ENCODE measurements around the gene ZNF385A.

Gene ZNF385A

DNA sequence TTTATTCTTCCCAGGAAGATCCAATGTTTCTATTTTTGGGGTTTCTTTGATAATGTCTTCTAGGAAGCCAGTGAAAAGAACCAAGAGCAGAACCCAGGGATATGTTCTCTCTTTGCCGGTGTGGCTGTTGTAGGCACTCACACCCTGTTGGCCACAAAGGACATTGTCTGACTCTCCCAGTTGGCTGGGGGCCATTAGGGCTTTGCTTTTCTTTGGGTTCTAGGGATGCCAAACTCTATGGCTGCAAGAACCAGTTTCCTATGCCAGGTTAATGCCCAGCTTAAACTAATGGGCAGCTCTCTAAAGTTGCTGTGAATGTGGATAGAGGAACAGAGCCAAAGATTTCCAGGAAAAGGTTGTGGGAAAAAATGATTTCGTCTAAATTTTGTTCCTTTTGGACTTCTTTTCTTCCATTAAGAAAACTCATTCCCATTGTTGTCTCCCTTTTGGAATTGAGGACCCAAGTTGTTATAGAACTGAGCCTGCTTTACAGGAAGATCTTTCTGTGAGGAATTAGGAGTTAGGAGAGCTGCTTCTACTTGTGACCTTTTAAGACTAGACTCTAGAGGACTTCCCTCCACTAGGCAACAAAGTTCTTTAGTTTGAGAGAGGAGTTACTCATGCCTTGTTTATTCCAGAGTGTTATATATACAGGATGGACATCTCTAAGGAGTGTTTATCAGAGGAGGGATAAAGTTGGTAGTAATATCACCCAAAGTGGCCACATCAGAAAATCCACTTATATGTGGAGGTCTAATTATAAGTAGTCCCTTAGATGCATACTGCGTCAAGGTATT, 46.5 kb downstream of the ZNF385A start:
- no peak overlapping the region for H3K4me3 ChIP-seq (ENCODE audit: low read length)

DNA sequence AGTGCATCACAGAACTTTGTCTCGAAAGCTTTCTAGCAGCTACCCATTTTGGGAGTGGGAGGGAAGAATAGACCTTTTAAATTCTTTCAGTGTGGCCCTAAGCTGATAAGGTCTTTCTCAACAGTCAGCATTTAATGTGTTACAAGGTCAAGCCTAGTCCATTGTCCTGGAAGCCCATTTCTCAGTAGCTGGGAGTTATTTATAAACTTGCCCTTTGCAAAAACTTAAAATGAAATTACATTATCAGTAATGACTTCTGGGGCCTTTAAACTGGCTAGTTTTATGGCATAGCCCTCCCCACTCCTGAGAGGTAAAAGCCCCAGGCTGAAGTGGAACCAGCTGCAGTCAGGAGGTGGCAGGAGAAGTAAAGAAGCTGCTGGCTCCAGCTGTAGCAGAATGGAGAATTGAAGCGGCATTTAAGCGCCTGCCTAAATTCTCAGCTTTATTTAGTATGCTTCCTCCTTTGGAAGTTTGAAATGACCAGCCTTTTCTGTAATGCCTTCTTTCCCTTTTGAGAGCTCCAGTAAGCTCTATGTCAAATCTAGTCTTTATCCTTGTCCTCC, 47.2 kb downstream of the ZNF385A start:
- H3K4me3 ChIP-seq (ENCODE audit: low read length), result no peak overlapping the region
- TF ChIP-seq ZNF274 (IDR thresholded peaks at IDR 0.05; ENCODE audit: low read depth, low read length), result no peak

More for the DNA sequence above, 46.5 kb downstream of the ZNF385A start:
- no peak for TF ChIP-seq ZNF274 (IDR thresholded peaks at IDR 0.05; ENCODE audit: low read depth, low read length)

DNA sequence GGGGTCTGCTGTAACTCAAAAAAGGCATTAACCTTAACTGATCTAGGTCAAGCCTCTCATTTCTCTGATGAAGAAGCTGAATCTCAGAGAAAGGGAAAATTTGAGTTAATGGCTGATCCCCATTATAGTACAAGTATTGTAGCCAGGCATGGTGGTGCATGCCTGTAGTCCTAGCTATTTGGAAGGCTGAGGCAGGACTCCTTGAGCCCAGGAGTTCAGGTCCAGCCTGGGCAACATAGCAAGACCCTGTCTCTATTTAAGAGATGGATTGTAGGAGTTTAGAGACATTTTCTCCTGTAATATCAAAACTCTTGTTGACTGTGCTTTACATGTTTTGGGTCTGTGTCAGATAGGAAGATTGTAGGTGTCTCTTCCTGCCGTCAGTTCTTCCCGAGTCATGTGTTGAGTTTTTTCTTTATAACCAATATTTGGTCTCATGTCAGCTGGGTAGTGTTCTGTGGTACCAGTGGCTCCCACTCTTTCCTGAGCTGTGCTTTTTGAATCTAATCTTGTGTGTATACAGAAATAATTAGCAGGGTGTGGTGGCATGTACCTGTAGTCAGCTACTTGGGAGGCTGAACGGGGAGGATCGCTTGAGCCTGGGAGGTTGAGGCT, 51.0 kb downstream of the ZNF385A start:
- no peak for TF ChIP-seq ZNF274 (IDR thresholded peaks at IDR 0.05; ENCODE audit: low read depth, low read length)
- no peak overlapping the region for H3K4me3 ChIP-seq (ENCODE audit: low read length)

DNA sequence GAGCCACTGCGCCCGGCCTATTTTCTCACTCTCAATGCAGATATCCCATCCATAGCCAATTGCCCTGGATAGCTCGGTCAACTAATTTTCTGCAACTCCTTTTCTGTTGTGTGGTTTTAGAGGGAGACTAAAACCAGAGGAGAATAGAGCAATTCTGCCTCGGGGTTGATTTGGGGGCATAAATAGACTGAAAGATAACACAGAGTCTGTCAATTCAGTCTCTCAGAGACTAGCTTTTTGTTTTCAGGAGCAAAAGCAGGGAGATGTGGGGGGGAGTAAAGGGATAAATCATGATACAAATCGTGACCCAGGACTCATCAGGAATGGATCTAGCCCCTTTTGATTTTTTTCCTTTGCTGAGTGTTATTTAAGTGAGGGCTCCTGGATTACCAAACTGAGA, 53.1 kb downstream of the ZNF385A start:
- no peak overlapping the region for H3K4me3 ChIP-seq (ENCODE audit: low read length)
- TF ChIP-seq ZNF274 (IDR thresholded peaks at IDR 0.05; ENCODE audit: low read depth, low read length), result no peak

DNA sequence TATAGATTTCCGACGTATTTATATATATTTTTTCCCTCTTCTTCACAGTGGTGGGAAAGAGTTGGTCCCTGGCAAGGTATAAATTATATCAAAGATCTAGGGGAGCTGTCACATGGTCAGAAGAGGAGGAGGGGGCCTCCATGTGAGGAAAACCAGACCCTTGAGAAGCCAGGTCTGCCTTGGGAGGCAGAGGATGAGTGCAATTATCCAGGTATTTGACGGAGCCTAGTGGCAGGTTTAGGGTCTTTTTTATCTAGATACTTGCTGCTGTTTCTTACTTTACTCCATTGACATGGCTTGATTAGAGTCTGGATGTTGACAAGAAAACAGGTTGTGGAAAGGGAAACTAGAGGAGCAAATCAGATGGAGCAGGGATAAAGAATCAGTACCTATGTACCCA, 54.1 kb downstream of the ZNF385A start:
- no peak for TF ChIP-seq ZNF274 (IDR thresholded peaks at IDR 0.05; ENCODE audit: low read depth, low read length)
- H3K4me3 ChIP-seq (ENCODE audit: low read length), result no peak overlapping the region

DNA sequence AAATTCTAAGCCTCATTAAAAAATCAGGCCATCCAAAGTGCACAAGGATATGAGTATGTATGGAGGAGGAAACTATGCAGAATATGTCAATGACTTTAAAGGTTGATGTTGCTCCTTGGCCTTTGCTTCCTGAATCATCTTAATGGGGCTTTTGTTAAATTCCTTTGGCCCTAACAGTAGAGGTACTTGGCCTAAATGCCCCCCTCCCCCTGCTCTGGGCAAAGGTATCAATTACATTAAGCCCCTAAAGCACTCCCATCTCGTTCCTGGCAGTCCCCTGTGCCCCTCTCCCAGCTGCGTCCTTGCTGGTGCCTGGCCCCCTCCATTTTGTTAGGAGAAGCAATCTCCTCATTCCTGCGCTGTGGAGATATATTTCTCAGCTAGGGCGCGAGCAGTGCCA, 54.8 kb downstream of the ZNF385A start:
- TF ChIP-seq ZNF274 (IDR thresholded peaks at IDR 0.05; ENCODE audit: low read depth, low read length), result no peak
- no peak overlapping the region for H3K4me3 ChIP-seq (ENCODE audit: low read length)

DNA sequence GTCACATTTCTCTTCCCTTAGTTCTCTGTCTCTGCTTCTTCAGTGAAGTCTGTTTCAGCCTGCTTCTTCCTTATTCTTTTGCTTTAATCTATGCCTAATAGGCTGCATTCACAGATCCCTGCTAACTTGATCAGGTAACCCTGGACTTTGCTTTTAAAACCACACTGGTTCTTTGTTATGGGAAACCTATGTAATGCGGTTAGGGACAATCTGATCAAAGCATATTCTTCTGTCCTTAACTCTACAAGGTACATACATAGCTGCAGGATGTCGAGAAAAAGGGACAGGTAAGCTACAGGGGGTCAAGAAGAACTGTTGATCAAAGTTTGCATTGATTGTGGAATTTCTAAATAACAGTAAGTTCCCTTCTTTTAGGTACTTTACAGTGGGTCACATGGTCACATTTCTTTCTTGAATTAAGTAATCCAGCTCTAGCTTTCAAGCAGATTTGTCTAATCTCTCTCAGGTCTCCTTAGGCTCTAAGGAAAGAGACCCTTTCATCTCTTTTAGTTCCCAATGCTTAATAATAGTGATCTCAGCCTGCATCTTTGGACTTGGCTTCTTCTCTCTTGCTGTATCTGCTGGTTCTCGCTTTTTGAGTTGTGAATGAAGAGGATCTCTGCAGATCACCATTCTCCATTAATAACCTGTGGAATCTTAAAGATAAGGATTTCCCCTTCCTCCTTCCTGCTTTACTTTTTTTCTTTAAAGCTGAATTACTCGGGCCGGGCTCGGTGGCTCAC, 55.8 kb downstream of the ZNF385A start:
- H3K4me3 ChIP-seq (ENCODE audit: low read length), result no peak overlapping the region
- no peak for TF ChIP-seq ZNF274 (IDR thresholded peaks at IDR 0.05; ENCODE audit: low read depth, low read length)

DNA sequence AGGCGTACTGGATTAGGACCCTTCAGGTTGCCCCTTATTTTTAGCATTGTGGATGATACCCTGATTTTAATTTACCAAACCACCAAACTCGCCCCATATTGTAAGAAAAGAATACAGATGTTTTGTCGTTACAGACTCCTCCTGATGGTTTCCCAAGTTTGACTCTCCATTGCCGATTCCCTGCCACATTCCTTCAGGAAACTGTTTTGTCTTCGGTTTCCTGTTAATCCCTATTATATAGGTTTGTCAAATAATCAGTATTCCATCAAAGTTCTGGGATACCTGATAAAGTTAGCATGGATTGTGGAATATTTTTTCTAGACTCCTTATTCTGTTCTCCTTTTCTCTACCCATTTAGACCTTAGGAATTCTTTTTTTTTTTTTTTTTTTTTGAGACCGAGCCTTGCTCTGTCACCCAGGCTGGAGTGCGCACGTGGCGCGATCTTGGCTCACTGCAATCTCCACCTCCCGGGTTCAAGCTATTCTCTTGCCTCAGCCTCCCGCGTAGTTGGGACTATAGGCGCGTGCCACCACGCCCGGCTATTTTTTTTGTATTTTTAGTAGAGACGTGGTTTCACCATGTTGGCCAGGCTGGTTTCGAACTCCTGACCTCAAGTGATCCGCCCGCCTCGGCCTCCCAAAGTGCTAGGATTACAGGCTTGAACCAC, 59.0 kb downstream of the ZNF385A start:
- H3K4me3 ChIP-seq (ENCODE audit: low read length), result peak overlapping the region; percentile 96

DNA sequence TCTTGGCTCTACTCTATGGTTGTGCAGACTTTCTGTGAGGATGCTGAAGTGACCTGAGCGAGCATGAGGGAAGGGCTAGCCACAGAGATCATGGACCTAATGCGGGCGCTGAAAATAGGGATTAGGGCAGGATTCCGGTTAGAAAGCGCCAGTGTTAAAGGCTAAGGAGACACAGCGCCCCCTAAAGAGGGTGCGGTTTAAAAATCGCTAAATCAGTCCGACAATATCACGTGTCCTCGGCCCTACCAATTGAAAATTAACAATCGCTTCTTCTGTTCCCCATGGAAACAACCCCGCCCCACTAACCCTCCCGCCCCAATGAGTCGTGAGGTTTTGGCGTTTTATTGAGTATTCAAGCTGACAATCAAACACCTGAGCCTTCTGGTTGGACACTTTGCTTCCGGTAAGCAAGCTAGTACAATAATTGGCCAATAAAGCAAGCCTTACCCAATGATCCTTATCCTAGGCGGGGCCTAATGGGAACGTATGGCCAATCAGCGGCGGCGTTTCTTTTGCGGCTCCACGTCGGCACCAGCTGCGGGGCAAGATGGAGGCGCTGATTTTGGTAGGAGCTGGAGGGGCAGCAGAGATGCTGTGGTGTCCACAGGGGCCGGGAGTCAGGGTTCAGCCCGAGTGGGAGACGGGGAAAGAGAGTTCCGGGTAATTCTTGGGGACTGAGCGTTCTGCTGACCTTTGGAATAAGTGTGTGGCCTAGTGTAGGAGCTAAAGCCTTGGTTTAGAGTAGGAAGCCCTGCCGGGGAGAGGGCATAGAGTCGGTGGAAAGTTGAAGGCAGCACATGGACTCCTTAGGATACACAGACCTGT, 59.7 kb downstream of the ZNF385A start, which contains the start of gene COPZ1:
Gene COPZ1, plus strand, starts transcription at position 515 of the 825 bp plus-strand sequence. Its CDS starts 33 bp downstream, at position 548.
- TF ChIP-seq ZNF274 (IDR thresholded peaks at IDR 0.05; ENCODE audit: low read depth, low read length), result no peak
- peak within 1 kb of the TSS; percentile 96 for H3K4me3 ChIP-seq (ENCODE audit: low read length)

DNA sequence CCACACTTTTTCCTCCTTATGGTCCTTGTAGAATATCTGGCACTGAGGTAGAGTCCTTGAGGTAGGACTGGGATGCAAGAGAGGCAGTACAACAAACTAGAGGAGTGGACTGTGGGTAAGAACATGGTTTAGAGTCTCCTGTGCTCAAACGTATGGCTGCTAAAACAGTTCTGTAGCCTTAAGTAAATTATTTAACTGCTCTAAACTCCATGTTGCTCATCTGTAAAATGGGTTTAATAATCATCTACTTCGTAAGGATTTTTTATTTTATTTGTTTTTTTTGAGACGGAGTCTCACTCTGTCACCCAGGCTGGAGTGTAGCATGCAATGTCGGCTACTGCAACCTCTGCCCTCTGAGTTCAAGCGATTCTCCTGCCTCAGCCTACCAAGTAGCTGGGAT, 63.2 kb downstream of the ZNF385A start:
- H3K4me3 ChIP-seq (ENCODE audit: low read length), result no peak overlapping the region
- no peak for TF ChIP-seq ZNF274 (IDR thresholded peaks at IDR 0.05; ENCODE audit: low read depth, low read length)

Data from GM08714 (cell line).